SKM-1 treated with dmso at 0.1 percent for 144 hours (cell line): ENCODE measurements around the gene ANO3.
"Not testable (repeated sequence)": the region's sequence is repeated elsewhere in the genome, so short reads cannot be mapped to it uniquely, and the experiment has no call there.

Experiments used
- DNase-seq: peaks from one replicate; lab custom pipeline; 2025; ENCODE audit not compliant: unreplicated experiment; lab: John Stamatoyannopoulos, UW

Gene ANO3

DNA sequence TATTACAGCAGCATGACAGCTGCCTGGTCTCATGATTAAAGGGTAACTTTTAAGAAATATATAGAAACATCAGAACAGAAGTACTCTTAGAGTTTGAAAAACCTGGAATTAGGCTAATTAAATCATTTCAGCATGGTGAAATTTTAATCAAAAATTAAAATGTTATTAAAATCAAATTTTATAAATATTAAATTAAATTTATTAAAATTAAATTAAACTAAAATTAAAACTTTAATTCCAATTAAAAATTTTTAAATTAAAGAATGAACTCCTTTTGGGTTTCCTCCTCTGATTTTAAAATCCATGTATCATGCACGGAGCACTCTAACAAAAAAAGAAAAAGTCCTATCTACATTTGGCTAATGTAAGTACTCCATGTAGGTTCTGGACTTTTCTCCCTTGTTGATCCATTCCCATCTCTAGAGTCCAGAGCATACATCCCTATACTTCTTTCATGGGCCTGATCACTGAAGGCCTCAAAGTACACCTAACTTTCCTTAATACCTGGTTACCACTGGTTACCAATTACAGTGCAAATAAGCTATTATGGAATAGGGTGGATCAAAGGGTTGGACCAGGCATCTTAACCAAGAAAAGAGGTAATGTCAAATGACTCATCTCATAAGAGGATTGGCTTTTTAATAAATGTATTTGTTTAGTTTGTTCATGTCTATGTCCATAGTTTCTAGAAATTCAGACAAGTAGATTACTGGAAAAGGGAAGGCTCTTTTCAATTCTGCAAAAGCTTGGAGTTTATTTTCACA lies 288.5 kb downstream of the ANO3 start:
- DNase-seq, result no peak

DNA sequence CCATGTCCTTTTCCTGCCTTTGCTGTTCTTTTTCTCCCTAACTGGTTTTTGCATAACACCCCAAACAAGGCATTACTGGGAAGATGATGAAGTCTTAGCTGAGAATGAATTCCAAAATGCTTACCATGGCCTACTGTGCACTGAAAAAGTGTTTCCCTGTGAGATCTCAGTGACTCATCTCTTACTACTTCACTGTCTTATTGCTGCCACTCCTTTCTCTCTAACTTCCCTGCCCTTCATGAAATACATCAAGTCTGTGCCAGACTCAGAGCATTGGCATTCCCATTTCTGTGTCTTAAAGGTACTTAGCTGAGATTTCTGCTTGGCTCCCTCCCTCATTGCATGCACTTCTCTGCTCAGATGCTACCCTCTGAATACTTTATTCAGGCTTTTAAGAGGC lies 289.2 kb downstream of the ANO3 start:
- DNase-seq, result no peak

DNA sequence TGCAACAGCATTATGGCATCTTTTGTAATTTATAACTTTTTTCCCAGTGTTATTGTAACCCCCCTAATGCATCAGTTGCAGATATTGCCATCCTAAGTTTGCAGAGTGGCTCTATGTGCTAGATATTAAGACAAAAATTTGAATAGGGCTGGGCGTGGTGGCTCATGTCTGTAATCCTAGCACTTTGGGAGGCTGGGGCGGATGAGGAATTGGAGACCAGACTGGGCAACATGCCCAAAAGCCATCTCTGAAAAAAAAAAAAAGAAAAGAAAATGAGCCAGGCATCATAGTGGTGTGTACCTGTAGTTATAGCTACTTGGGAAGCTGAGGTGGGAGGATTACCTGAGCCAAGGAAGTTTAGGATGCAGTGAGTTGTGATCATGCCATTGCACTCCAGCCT lies 290.3 kb downstream of the ANO3 start:
- DNase-seq, result no peak

DNA sequence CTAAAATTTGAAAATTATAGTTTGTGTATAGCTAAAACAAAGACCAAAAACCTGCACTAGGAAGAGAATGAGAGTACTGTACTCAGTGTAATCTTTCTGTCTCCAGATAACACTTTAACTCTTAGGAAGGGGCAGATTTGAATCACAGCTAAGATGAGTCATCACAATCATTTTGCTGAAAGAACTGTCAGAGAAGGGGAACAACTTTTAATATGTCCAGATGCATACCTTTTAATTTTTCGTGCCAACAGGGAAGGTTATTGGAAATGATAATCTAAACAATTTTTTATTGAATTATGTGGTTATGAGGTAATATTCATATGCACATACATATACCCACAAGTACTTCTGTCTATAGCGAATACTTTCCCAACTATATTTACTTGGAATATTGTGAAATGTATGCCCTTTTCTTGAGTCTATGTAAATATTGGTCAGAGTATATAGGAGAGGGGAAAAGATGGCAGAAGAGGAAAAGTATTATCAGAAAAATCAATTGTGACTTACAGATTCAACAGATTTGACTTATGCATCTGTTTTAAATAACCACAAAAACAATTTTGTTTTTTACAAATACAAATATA lies 291.2 kb downstream of the ANO3 start:
- no peak for DNase-seq

DNA sequence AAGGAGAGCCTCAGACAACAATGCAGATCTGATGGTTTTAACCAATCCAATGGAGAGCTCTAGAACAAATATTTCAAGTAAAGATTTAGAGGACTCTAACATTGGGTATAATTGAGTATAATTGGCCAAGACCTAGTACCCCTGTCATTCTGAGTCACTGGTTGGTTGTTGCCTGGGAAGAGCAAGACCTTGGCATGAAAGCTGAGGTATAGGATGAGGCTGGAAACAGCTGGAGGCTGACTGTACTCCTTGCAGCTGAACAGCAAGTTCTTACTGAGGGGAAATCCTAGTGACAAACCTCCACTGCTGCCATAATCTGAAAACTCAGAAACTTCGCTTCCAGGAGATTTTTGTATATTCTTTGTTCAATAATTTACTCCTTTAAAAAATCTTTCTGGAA lies 294.4 kb downstream of the ANO3 start:
- DNase-seq, result no peak

GRCh38 chr11:26632691-26633159 lies 300.8 kb downstream of the ANO3 start:
- no peak for DNase-seq

- DNase-seq, result not testable (repeated sequence)
Measured at GRCh38 chr11:26643314-26643713, 311.4 kb downstream of the ANO3 start.

DNA sequence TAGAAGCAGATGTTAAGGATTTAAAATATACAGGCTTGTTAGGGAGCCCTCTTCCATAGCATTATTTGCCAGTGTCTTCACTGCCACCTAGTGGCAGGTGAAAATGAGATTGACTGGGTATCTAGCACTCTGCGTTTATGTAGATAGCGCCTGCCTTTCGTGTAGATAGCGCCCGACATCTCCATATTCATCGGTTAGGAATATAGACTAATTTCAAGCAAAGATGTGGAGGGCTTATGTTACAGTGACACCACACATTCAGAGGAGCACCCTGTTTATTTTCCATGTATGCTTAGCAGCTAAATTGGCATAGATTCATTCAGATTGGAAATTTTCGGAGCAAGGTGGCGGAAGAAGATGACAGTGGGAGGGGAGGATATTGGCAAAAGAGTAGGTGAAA lies 318.0 kb downstream of the ANO3 start:
- peak; percentile 25 for DNase-seq

DNA sequence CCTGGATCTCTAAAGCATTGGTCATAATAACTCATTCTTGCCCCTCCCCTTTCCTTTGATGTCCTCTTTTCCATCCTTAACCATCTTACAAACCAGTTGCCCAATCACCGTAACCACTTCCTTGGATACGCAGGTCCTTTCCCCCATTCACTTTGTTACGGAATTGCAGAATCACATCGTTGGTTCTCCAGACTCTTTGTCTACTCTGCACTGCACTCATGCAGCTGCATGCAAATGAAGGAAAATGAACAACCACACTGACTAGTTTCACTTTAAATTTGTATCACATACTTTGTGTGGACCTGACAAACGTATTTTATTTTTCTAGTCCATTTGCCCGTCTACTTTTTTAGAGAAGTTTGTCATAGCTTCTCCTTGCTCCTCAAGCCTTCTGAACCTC lies 320.0 kb downstream of the ANO3 start:
- no peak for DNase-seq

DNA sequence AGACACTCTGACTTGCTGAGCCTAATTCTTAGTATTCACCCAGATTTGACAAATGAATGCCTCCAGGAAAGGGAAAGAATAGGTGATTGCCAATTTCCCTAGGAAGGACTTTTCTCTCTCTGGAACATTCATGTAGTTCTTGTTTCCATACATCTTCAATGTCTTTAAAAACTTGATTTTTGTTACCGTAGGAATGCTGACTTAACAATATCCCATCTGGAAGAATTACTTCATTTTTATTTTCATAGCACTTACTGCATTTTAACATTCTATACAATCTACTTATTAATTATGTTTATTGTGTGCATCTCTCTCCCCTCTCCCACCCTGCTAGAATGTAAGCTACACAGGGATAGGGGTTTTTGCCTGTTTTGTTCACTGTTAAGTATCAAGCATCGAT lies 323.4 kb downstream of the ANO3 start:
- no peak for DNase-seq

DNA sequence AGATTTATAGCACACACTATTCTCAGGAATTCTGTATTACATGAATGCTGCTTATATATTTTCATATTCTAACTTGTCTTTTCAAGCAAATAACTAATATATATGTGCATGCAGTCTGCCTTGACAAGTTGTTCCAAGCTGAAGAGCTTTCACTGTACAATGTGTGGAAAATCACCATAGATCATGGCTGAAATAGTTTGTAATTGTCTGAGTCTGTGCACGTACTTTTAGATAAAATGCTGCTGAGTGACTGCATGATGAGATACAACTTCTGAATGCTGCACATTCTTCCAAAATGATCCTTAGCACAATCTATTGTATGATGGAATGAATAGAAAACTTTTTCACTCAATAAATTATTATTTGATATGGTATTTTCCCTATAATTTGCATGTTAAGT lies 331.0 kb downstream of the ANO3 start:
- DNase-seq, result no peak

DNA sequence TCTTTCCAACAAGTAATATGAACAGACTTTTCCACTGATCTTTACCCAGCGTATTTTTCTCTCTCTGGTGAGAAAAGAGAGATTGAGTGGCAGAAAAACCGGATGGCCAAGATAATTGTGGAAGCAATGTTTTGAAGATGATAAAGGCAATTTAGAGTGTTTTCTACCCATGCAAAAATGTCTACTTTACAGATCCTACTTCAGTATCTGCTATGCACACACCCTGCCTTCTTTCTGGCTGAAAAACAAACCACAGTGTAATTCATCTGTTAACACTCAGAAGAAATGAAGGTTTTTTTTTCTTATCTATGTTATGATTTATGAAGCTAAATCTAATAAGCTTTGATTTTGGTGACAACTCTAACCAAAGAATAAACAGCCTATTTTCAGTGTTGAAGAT lies 333.1 kb downstream of the ANO3 start:
- no peak for DNase-seq

DNA sequence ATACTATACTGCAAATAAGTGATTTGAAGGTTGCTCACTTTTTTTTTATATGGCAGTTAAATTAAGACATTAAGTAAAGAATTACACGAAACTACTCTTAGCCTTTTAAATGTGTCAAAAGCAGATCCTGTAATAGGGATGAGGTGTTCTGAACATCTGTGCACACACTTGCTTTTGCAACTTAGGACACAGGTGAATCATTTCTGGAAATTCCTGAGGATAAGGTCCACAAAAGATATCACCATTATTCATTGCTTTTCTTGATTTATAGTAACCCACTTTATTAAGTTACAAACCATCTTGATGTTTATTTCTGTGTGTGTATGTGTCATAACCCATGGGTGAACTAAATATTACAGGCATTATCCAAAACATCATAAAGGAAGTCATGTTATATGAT lies 334.0 kb downstream of the ANO3 start:
- DNase-seq, result no peak

DNA sequence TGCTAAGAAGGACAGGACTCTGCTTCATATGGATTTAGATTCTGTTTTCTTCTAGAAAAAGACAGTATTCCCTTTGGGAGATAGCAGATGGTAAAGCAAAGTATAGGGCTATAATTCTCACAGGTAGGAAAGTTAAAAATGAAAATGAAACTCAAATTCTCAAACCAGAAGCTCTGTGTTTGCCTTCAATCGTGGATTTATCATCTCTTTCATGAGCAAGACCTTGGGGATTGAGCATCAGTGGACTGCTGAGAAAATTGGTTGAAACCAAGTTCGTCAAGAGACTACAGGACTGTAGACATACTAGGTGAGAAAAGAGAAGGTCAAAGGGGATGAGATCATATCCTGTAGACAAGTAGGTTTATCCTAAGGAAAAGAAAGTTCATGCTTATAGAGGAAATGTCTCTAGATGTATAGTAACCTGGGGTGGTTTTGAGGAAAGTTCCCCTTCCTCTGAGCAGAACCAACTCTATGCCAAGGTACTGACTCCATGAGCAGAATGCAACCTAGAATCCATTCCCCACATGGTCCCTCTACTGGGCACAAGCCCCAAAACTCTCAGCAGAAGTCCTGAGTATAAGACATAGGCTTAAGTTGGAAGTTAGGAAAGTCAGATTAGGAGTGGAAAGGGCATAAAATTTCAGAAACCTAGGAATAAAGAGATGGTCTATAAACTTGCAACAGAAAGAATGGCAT lies 343.5 kb downstream of the ANO3 start:
- DNase-seq, result no peak

DNA sequence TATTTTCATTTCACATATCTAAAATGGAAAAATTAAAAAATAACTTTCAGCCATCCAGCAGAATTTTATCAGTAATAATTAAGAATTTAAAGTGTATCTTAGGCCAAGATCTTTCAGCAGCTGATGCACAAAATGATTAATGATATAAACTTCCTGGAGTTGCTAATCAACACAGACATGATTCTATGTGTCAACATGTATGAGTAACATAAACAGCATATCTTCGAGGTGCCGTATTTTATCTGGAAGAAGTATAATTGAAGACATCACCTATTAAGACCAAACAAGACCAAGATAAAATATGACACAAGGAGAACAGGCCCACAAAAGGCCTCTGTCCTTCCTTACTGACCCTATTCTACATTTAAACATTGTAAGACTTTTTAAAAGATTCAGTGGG lies 344.7 kb downstream of the ANO3 start:
- no peak for DNase-seq

GRCh38 chr11:26677566-26677965 lies 345.6 kb downstream of the ANO3 start:
- no peak for DNase-seq

- no peak for DNase-seq
Measured at GRCh38 chr11:26687351-26687750, 355.4 kb downstream of the ANO3 start.

- DNase-seq, result no peak
Measured at GRCh38 chr11:26688701-26689100, 356.8 kb downstream of the ANO3 start.

DNA sequence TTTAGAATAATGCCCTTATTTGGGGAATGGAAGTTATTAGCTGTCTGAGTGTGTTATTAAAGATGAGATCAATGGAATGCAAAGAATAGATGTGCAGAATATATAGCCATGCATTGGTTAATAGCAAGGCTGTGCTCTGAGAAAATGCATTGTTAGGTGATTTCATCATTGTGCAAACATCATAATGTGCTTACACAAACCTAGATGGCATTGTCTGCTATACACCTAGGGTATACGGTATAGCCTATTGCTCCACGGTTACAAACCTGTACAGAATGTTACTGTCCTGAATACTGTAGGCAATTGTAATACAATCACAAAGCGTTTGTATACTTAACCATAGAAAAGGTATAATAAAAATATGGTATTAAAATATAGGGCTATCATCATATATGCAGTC lies 364.4 kb downstream of the ANO3 start:
- DNase-seq, result no peak

- DNase-seq, result no peak
Measured at GRCh38 chr11:26698224-26698623, 366.3 kb downstream of the ANO3 start.

DNA sequence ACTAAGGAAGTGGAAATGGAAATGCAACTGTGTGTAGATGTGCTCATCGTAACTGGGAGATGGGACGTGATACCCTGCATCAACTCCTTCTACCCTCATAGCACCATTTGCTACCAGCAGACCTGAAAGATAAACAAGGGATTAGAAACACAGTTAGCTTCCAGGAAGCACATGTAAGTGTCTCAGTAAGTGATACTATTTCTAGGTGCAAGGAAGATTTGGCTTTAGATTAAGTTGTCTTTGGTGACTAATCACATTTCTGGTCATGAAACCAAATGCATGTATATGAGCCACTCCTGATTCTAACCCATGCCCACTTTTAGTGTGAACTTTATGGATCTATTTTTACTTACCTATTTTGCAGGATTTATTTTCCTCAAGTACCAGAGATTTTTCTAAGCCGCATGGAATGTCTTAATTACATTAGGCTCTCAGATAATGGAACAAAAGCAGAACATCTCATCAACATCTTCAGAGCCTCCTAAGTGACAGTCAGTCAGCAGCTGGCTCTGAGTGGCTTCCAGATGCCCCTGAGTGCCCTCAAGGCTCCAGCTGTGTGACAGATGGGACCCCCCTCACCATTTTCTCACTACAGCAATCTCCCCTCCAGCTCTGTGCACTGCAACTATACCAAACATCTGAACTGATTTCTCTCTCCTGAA lies 368.8 kb downstream of the ANO3 start:
- DNase-seq, result no peak

DNA sequence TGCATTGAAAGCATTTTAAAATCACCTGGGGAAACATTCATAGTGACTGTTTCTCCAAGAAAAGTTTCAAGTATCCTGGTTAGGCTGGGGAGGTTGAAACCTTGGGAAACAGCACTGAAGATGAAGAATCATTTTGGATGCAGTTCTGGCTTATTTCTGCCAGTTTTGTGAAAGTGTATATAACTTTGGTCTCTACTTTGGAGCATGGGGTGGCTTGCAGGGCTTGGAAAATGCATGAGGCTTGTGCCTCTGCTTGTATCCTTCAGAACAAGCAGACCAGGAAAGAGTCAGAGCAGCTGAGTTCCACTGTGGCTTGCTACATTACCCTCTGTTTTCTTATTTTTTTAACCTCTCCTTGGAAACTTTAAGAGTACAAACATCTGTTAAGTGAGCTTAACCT lies 370.5 kb downstream of the ANO3 start:
- DNase-seq, result no peak
